ENCODE results near the gene CLK3.
"Not testable (repeated sequence)": the region's sequence is repeated elsewhere in the genome, so short reads cannot be mapped to it uniquely, and the experiment has no call there.

The CLK3 gene

DNA sequence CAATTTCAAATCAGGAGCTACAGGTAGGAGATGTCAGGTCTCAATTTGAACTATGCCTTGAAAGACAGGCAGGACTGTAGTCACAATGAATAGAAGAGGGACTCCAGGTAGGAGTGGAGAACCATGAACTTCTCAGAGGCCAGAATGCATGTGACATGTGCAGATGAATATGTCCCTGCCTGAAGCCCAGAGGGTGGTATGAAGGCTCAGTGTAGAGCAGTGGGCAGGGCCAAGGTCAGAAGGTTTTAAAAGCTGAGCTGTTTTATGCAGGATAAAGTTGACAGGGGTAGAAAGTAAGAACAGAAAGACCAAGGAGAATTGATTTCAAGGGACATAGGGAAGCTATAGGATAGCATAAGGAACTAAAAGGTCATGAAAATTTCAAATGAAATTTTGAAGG is 30.8 kb downstream of the CLK3 start:
- DNase-seq = no peak

DNA sequence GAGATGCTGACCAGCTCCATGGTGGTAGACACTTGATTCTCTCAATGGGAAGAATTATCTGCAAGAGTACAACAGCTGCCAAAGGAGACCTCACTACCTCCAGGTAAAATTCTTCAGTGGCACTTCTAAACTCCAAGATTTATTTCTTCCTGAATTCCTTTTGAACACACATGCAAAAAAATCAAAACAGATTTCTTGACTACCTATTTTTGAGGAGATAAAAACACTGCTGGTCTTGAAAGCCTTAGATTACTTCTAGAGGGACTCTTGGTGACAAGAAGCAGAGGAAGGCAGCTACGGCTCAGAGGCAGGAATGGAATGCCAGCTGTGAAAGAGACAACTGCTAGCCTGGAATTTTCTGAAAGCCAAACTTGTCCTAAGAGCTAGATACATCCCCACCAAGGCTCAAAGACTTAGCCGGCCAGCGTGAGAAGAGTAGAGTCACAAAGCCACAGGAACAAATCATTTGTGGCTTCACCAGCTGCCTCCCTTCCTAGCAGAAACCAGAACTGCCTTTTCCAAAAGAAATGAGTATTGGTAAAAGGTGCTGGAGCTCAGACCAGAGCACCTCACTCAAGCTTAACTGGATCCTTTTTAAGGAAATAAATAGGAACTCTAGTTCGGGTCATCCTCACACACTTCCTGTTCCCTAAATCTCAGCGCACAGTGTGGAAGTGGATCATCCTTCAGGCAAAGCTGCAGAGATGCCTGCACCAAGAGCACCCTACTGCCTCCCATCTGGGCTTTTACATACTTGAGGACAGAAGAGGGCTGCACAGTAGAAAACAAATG is 32.6 kb downstream of the CLK3 start:
- DNase-seq = no peak

DNA sequence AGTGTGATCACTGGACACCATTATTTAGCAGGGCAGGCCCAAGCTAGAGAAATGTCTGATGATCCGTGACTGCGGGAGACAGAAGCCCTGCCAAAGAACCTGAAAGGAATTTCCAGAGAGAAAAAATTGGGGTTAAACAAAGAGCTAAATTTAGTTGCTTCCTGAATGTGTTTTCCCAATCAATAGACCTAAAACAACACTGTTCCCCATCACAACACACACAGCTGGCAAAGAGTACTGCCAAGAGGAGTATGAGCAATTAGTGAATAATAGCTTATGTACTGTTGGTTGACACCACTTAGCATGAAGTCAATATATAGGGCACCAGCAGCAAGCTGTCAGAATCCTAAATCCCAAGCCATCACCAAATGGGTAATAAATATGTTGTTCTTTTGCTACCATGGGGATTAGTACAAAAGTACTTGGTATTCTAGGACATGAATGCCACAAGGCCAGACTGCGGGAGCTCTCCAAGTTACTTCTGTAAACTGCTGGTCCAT is 35.7 kb downstream of the CLK3 start:
- peak; percentile 88 for DNase-seq

DNA sequence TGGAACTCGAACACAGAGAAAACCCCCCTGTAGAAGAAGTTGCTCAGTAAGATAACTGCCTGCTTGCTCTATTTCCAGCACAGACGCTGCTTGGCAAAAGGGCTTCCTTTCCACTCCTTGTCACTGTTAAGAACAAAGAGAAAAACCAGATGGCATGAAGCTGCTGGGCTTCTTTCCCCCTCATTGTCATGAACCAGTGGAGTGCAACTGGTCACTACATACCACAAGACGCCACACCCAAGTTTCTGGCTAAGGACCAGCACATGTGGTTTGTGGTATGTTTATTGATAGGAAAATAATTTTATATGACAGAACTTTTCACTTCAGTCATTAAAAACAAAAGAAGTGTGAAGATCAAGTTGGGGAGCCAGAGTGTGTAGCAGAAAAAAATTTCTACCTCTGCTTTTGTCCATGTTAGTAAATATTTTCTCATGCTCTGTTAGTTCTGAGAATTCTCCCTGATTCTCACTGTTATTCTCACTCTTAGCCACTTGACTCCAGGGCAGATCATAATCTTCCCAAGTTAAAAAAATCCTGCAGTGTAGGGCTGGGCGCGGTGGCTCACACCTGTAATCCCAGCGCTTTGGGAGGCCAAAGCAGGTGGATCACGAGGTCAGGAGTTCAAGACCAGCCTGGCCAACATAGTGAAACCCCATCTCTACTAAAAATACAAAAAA is 37.9 kb downstream of the CLK3 start:
- no peak for DNase-seq

DNA sequence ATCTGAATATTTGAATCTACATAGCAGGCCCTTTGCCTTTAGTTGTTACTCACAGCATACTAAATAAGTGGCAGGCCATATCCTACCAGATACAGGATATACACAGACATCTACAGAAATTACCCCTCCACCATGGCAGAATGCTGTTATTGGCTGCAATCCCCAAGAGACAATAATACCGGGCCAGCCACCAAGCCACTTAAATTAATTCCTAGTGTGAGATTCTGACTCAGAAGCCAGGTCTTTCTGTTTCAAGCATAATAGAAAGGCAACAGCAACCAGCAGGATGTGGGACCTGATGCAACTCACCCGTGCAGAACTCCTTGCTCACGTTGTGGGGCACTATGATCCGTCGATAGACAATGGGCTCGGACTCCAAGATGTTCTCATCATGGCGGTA is 39.8 kb downstream of the CLK3 start:
- DNase-seq = peak; percentile 48

DNA sequence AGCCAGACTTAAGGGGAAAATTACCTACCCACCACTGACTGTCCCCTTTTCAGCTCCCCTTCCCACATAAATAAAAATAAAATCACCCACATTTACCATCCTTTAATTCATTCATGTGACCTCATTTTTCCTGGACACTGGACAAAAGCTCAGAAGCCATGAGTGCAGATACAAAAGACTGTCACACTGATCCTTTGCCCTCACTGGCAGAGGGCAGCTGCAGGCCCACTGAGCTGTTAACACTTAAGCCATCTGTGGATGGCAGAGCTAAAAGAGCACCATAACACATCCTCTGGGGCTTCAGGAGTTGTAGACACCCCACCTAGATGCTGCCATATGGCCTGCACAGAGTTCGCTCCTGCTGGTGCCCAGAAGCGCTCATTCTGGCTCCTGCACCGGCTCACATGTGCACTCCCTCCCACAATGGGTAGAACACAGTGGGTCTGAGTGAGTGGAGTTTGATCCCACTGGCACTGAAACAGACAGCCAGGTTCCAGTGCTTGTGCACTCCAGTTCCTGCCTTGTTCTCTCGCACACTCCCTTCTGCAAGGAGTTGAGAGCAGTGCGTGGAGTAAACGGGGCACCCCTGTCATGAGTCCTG is 41.4 kb downstream of the CLK3 start:
- no peak for DNase-seq

DNA sequence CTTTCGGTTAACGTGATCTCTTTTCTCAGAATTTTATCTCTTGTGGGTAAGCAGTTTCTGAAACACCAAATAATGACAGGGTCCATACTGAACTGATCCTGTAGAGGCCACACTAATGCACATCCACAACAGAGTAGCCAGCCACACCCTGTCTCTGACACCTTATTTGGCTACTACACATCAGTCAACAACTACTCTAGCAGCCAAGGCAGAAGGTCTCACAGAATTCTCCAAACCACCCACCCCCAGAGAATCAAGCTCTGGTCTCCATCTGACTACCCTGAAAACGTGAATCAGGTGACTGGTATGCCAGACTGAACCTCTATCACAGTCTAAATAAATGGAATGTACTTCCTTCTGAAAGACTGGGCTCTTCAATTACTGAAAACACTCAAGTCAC is 42.2 kb downstream of the CLK3 start:
- no peak for DNase-seq

DNA sequence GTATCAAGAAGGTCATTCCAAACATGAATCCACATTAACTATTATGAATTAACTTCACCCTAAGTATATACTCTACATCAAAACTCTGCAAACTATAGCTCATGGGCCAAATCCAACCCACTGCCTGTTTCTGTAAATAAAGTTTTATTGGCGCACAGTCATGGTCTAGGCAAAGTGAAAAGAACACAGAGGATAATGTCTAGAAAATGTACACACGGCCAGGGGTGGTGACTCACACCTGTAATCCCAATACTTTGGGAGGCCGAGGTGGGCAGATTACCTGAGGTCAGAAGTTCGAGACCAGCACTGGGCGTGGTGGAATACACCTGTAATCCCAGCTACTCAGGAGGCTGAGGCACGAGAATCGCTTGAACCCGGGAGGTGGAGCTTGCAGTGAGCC is 45.6 kb downstream of the CLK3 start:
- not testable (repeated sequence) for DNase-seq

DNA sequence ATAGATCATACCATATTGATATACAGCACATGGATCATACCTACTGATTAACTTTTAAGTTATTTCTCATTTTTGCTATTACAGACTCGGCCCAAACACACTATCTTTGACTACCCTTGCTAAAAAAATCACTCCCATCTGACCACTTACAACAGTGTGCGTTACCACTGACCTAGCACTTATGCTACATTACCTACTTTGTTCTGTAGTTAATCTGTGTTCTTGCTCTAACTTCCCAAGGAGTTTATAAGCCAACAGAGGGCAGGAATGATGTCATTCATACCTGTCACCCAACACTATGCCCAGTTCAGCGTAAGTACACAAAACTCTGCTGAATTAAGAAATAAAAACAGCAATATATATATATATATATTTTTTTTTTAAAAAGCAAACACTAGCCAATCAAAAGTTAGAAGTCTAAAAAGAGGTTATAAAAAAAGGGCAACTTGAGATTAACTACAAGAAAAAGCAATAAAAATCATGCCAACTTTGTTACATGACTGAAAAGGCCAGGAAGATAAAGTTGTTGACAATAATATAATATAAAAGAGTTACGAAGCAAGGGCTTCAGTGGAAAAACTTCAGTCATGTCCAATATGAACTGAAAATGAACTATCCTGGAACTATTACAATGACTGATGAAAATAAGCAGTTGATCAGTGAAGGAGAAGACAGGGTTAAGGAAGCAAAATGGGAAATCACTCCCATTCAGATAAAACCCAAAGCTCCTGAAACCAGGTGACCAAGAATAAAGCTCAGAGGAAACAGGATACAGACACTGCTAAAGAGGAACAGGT is 46.6 kb downstream of the CLK3 start:
- no peak for DNase-seq

DNA sequence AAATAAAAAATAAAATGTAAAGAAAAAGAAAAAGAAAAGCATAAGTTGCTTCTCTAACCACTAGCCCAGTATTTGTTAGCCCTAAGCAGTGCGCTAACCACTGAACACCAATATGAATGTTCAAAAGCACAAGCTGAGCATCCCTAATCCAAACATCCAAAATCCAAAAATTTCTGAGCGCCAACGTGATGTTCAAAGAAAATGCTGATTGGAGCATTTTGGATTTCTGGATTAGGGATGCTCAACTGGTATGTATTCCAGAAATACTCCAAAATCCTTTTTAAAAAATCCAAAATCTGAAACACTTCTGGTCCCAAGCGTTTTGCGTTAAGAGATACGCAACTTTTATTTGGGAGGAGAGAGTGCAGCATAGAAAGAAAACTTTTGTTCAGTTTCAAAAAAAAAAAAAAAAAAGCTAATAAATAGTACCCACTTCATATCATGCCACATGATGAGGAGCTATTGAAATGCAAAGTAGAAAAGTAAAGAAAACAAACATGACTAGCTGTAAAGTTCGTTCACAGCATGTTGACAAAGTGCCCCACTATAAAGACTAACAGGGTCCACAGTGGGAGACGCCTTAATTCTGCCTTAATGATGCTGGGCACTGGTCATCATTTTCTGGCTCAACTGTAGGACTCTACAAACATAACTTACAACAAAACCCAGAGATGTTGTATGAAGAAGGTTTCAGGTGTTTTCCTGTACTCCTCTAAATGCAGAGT is 47.8 kb downstream of the CLK3 start:
- no peak for DNase-seq

DNA sequence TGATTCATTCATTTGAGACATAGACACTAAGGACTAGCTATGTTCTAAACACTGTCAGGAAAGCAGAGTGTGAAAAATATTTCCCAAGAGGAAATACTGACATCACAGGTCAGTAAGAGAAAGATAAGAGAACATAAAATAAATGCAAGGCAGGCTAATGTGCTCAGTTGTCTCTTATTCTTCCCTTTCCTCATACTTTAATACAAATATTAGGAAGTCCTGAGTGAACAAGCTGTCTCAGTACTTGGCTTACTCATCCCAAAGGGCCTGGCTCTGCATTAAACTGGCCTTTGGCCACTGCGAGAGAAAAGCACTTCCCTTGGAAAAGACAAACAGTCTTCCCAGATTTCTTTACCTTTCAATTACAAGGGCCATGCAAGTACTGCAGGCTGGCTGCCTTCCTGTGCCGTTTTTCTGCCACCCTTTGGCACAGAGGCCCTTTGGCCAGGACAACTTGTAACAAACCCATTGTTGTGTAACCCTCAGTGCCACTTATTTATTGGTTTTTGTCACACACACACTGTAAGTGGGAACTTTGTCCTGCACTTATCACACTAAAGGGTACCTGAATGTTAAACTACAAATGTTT is 48.5 kb downstream of the CLK3 start:
- no peak for DNase-seq

DNA sequence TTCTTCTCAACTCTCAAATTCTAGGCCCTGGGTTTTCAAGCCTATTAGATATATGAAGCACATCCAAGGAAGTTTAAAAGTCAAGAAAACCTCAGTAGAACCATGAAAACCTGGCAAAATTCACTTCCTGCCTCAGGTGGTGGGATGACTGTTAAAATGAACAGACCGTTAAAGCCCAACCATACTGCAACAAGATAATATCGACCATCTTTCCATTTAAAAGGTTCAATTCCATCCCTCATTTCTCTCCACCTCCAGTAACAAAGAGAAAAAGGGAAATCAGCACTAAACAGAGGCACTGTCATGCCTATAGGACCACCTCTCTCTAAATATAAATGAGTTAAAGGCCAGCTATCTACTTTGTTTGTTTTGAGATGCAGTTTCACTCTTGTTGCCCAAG is 49.0 kb downstream of the CLK3 start:
- DNase-seq = no peak

DNA sequence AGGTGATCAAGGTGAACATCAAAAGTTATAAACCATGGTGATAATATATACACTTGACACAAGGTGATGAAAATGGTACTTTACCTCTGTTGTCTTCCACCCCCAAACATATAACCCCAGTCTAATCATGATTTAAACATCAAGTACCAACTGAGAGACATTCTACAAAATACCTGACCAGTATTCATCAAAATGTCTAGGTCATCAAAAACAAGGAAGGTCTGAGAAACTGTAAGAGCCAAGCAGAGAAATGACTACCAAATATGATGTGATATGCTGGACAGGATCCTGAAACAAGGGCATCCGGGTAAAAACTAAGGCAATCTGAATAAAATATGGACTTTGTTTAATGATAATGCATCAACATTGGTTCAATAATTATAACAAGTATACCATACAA is 52.3 kb downstream of the CLK3 start:
- DNase-seq = no peak

DNA sequence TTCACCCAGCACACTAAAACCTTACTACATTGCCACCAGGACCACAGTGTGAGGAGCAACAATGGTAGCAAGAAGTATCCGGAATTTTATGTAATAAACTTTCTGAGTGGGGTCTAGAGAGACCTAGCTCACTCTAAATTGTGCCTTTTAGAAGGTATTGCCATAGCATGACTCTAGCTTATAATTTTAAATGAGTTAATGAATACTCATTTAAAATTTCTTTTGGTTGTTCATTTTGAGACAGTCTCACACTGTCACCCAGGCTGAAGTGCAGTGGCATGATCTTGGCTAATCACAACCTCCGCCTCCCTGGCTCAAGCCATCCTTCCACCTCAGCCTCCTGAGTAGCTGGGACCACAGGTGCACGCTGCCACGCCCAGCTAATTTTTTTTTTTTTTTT is 54.0 kb downstream of the CLK3 start:
- no peak for DNase-seq

DNA sequence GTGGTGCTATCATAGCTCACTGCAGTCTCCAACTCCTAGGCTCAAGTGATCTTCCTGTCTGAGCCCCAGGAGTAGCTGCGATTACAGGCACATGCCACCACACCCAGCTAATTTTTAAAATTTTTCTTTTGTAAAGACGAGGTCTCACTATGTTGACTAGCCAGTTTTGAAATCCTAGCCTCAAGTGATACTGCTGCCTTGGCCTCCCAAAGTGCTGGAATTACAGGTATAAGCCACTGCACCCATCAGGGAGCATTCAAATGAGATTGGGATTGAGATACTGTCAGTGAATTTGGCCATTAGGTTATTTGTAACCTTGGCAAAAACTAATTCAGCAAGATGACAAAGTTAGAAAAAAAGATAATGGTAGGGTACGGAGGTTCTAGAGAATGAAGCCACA is 58.5 kb downstream of the CLK3 start:
- no peak for DNase-seq

DNA sequence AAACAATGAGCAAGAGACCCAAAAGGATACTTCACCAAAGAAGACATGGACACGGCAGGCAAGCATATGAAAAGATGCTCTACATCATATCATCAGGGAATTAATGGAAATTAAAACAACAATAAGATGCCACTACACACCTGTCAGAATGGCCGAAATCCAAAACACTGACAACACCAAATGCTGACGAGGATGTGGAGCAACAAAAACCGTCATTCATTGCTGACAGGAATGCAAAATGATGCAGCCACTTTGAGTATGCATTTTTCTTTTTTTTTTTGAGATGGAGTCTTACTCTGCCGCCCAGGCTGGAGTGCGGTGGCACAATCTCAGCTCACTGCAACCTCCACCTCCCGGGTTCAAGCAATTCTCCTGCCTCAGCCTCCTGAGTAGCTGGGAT is 61.2 kb downstream of the CLK3 start:
- no peak for DNase-seq

Data from DMS153 (cell line).